H1 (cell line): ENCODE data around the gene MYF5.
A peak's percentile ranks its signal among the peaks of the same experiment; 100 is the strongest.
"Not testable (repeated sequence)": the region's sequence is repeated elsewhere in the genome, so short reads cannot be mapped to it uniquely, and the experiment has no call there.

ENCODE experiments used
- BACH1 ChIP-seq: IDR thresholded peaks from 2 replicates; pipeline ENCODE4 v1.6.1; 2012; ENCODE audit warnings: low read length, improper control_type of control experiment
- CREB1 ChIP-seq: IDR thresholded peaks from 2 replicates; pipeline ENCODE4 v1.6.1; 2012; ENCODE audit warnings: inconsistent platforms
- EZH2 ChIP-seq: fragments of 200-600 bp; sonication (generic); IDR thresholded peaks from 2 replicates; pipeline ENCODE4 v1.7.1; 2012; ENCODE audit warnings: low read depth, mild to moderate bottlenecking, moderate library complexity, low read length, inconsistent platforms; ENCODE audit not compliant: severe bottlenecking
- GABPA ChIP-seq: IDR thresholded peaks from 2 replicates; pipeline ENCODE4 v1.6.1; 2011; ENCODE audit warnings: mild to moderate bottlenecking, low read length, moderate library complexity, borderline replicate concordance; ENCODE audit not compliant: insufficient read depth
- NANOG ChIP-seq: IDR thresholded peaks from 2 replicates; pipeline ENCODE4 v1.6.1; 2011; ENCODE audit warnings: low read length, low read depth, mild to moderate bottlenecking, inconsistent platforms; ENCODE audit not compliant: insufficient read depth, poor library complexity, severe bottlenecking
- POLR2A ChIP-seq, 2 experiments: IDR thresholded peaks; 1 replicate in 1 of 2; 2 replicates in 1 of 2; pipeline ENCODE4 v1.6.1; 2011; ENCODE audit warnings: low read depth in 2 of 2, low read length in 2 of 2, mild to moderate bottlenecking in 2 of 2; ENCODE audit errors: control extremely low read depth in 1 of 2
- POLR2AphosphoS5 ChIP-seq: IDR thresholded peaks from 2 replicates; pipeline ENCODE4 v1.6.1; 2011; ENCODE audit warnings: low read depth, low read length
- RXRA ChIP-seq: IDR thresholded peaks from 2 replicates; pipeline ENCODE4 v1.6.1; 2011; ENCODE audit warnings: low read depth, mild to moderate bottlenecking, low read length, moderate library complexity; ENCODE audit not compliant: insufficient read depth
- SIN3A ChIP-seq, 2 experiments: IDR thresholded peaks in 1 of 2; conservative IDR thresholded peaks in 1 of 2; 2 replicates each; pipeline ENCODE4 v1.6.1; 2011 to 2012; ENCODE audit warnings: low read length in 2 of 2, improper control_type of control experiment in 1 of 2, low read depth in 1 of 2, mild to moderate bottlenecking in 1 of 2
- SRF ChIP-seq: IDR thresholded peaks from 2 replicates; pipeline ENCODE4 v1.6.1; 2011; ENCODE audit warnings: mild to moderate bottlenecking, low read depth, low read length, moderate library complexity
- SUZ12 ChIP-seq: fragments of 200-600 bp; sonication (generic); IDR thresholded peaks from 2 replicates; pipeline ENCODE4 v1.6.1; 2012; ENCODE audit warnings: mild to moderate bottlenecking, inconsistent platforms, low read length, moderate library complexity, mixed read lengths
- TCF12 ChIP-seq: IDR thresholded peaks from 2 replicates; pipeline ENCODE4 v1.6.1; 2011; ENCODE audit warnings: low read depth, mild to moderate bottlenecking, low read length
- TF ChIP-seq, protein P1 (sequence below), 3 experiments: IDR thresholded peaks; 1 replicate in 2 of 3; 2 replicates in 1 of 3; pipeline versions ENCODE4 v1.5.1 to v1.6.1; 2011; ENCODE audit warnings: low read length in 3 of 3, mild to moderate bottlenecking in 3 of 3, inconsistent platforms in 2 of 3, low read depth in 1 of 3, moderate library complexity in 1 of 3; ENCODE audit not compliant: insufficient read depth in 1 of 3; ENCODE audit errors: control extremely low read depth in 1 of 3

DNA sequence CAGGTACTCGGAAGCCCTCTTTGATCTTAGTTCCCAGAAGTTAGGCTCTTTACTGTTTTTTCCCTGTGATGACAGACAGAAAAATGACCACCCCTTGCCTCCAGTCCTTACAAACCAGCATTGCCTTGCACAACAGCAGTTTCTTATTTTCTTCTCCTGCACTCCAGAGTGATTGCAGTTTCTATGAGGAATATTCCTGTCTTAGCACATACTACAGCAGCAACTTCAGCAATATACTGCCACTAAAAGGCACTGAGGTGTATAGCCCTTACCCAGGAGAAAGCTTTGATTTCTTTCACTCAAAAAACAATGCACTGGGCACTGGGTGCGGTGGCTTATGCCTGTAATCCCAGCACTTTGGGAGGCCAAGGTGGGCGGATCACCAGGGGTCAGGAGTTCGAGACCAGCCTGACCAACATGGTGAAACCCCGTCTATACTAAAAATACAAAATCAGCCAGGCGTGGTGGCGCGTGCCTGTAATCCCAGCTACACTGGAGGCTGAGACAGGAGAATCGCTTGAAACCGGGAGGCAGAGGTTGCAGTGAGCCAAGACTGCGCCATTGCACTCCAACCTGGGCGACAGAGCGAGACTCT is 40.6 kb upstream of the MYF5 start:
- not testable (repeated sequence) for TF ChIP-seq SIN3A (conservative IDR thresholded peaks at IDR 0.05 in 1 of 2, IDR thresholded peaks at IDR 0.05 in 1 of 2; ENCODE audit: low read depth in 1 of 2, low read length in 2 of 2); RXRA; SRF; POLR2A (IDR thresholded peaks at IDR 0.05; ENCODE audit: control extremely low read depth in 1 of 2, low read depth in 2 of 2, low read length in 2 of 2); TCF12; CREB1; SUZ12; BACH1; EZH2; GABPA; POLR2AphosphoS5; NANOG
- TF ChIP-seq, protein P1, sequence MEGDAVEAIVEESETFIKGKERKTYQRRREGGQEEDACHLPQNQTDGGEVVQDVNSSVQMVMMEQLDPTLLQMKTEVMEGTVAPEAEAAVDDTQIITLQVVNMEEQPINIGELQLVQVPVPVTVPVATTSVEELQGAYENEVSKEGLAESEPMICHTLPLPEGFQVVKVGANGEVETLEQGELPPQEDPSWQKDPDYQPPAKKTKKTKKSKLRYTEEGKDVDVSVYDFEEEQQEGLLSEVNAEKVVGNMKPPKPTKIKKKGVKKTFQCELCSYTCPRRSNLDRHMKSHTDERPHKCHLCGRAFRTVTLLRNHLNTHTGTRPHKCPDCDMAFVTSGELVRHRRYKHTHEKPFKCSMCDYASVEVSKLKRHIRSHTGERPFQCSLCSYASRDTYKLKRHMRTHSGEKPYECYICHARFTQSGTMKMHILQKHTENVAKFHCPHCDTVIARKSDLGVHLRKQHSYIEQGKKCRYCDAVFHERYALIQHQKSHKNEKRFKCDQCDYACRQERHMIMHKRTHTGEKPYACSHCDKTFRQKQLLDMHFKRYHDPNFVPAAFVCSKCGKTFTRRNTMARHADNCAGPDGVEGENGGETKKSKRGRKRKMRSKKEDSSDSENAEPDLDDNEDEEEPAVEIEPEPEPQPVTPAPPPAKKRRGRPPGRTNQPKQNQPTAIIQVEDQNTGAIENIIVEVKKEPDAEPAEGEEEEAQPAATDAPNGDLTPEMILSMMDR (IDR thresholded peaks at IDR 0.05; ENCODE audit: control extremely low read depth in 1 of 3, insufficient read depth in 1 of 3, low read depth in 1 of 3, low read length in 3 of 3): peak in 2 of 3 experiments; percentile 28 to 45; a peak in 2 of 4 replicates
